ENCODE measurements around the gene KMT5C.
"Not testable (repeated sequence)": the region's sequence is repeated elsewhere in the genome, so short reads cannot be mapped to it uniquely, and the experiment has no call there.

The KMT5C gene

DNA sequence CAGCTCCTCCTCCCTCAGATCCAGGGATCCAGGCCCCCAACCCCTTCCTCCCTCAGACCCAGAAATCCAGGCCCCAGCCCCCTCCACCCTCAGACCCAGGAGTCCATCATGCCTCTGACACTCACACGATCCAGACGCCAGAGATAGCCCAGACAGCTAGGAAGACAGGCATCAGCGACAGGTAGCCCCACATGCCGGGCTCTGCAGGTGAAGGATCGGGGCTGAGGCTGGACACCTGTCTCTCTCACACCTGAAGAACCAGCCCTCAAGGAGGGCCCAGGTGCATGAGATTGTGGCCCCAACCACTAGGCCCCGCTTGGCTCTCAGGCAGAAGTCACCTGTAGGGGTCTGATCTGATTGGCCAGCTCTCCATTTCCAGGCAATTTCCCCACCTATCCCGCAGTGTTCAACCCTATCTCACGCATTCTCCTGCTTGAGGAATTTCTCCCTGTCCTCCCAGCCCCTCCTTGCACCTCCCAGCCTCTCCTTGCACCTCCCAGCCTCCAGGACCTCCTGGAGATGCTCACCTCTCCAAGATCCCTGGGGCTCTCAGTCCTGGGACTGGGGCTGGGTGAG lies 18.7 kb upstream of the KMT5C start:
- H3K27ac Mint-ChIP-seq: no peak overlapping the region
- H3K9me3 Mint-ChIP-seq: no peaks in the 10 kb centered on the region
- no peaks in the 10 kb centered on the region for H3K36me3 Mint-ChIP-seq (ENCODE audit: low read depth)
- no peak for TF ChIP-seq CTCF (IDR thresholded peaks at IDR 0.05)
- no peak overlapping the region for H3K4me3 Mint-ChIP-seq
- DNase-seq: no peak
- peaks cover 15% of the 10 kb centered on the region for H3K27me3 Mint-ChIP-seq (ENCODE audit: low read depth, poor library complexity)
- peaks cover 32% of the 10 kb centered on the region for H3K4me1 Mint-ChIP-seq

GRCh38 chr19:55321466-55322137 lies 18.1 kb upstream of the KMT5C start:
- Mint-ChIP-seq H3K9me3 (no peaks in the 10 kb centered on the region), H3K4me3 (no peak overlapping the region), H3K27ac (no peak overlapping the region), H3K36me3 (ENCODE audit: low read depth) (no peaks in the 10 kb centered on the region), H3K4me1 (peaks cover 27% of the 10 kb centered on the region), H3K27me3 (ENCODE audit: low read depth, poor library complexity) (peaks cover 15% of the 10 kb centered on the region)
- no peak for DNase-seq
- no peak for TF ChIP-seq CTCF (IDR thresholded peaks at IDR 0.05)

- Mint-ChIP-seq H3K4me1 (peaks cover 26% of the 10 kb centered on the region), H3K4me3 (no peak overlapping the region), H3K27ac (no peak overlapping the region), H3K36me3 (ENCODE audit: low read depth) (no peaks in the 10 kb centered on the region), H3K27me3 (ENCODE audit: low read depth, poor library complexity) (peaks cover 13% of the 10 kb centered on the region), H3K9me3 (no peaks in the 10 kb centered on the region)
- TF ChIP-seq CTCF (IDR thresholded peaks at IDR 0.05): no peak
- no peak for DNase-seq
Measured at GRCh38 chr19:55322204-55322885, 17.3 kb upstream of the KMT5C start.

DNA sequence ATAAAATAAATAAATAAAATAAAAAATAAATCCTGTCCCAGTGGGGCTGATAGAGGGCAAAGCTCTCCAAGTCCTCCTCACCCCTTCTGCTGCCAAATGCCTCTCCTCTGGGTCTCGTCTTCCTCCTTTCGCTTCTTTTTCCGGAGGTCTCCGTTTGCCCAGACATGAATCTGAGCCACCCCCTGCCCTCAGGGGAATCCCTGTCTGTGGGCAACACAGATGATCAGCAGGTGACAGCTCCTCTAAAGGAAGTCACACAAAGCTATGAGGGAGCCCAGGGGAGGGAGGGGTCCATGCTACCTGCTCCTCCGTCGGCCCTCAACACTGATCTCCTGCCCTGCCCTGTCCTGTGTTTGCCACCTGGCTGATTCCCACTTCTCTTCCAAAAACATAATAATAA lies 15.0 kb upstream of the KMT5C start:
- Mint-ChIP-seq H3K9me3 (no peaks in the 10 kb centered on the region), H3K27me3 (ENCODE audit: low read depth, poor library complexity) (peaks cover 15% of the 10 kb centered on the region), H3K27ac (no peak overlapping the region), H3K4me3 (no peak overlapping the region), H3K36me3 (ENCODE audit: low read depth) (no peaks in the 10 kb centered on the region), H3K4me1 (peaks cover 23% of the 10 kb centered on the region)
- TF ChIP-seq CTCF (IDR thresholded peaks at IDR 0.05): no peak
- DNase-seq: no peak

- Mint-ChIP-seq H3K36me3 (ENCODE audit: low read depth) (no peaks in the 10 kb centered on the region), H3K27ac (peak within 1 kb of the TSS; percentile 65), H3K9me3 (no peaks in the 10 kb centered on the region), H3K4me1 (peaks cover 19% of the 10 kb centered on the region), H3K4me3 (no peak within 1 kb of the TSS), H3K27me3 (ENCODE audit: low read depth, poor library complexity) (peaks cover 18% of the 10 kb centered on the region)
- no peak for TF ChIP-seq CTCF (IDR thresholded peaks at IDR 0.05)
- DNase-seq: no peak
Measured at GRCh38 chr19:55325172-55325571, 14.5 kb upstream of the KMT5C start, which contains the start of gene TMEM150B. TSS of gene TMEM150B (minus strand) at chr19:55325341. CDS start at chr19:55321036, 4,305 bp downstream.

GRCh38 chr19:55328774-55329318 lies 10.8 kb upstream of the KMT5C start:
- H3K27me3 Mint-ChIP-seq (ENCODE audit: low read depth, poor library complexity): peaks cover 16% of the 10 kb centered on the region
- not testable (repeated sequence) for H3K4me1 Mint-ChIP-seq; H3K4me3 Mint-ChIP-seq; H3K9me3 Mint-ChIP-seq; DNase-seq; H3K36me3 Mint-ChIP-seq (ENCODE audit: low read depth); H3K27ac Mint-ChIP-seq

DNA sequence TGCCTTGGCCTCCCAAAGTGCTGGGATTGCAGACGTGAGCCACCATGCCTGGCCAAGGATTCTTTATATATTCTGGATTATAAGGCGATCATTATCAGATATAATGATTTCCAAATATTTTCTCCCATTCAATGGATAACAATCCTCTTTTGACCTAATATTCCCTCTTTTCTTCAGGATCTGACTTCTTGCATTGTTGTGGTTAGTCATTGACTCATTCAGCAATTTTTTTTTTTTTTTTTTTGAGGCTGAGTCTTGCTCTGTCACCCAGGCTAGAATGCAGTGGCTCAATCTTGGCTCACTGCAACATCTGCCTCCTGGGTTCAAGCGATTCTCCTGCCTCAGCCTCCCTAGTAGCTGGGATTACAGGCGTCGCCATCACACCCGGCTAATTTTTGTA lies 9.9 kb upstream of the KMT5C start:
- H3K27me3 Mint-ChIP-seq (ENCODE audit: low read depth, poor library complexity): peaks cover 17% of the 10 kb centered on the region
- not testable (repeated sequence) for H3K27ac Mint-ChIP-seq; H3K9me3 Mint-ChIP-seq; DNase-seq; H3K4me1 Mint-ChIP-seq; H3K36me3 Mint-ChIP-seq (ENCODE audit: low read depth); H3K4me3 Mint-ChIP-seq

Data from nephron progenitor cell (in vitro differentiated cells).